ENCODE data around the gene GALNTL6.
A peak's percentile ranks its signal among the peaks of the same experiment; 100 is the strongest.
"Not testable (repeated sequence)": the region's sequence is repeated elsewhere in the genome, so short reads cannot be mapped to it uniquely, and the experiment has no call there.

GALNTL6 gene

DNA sequence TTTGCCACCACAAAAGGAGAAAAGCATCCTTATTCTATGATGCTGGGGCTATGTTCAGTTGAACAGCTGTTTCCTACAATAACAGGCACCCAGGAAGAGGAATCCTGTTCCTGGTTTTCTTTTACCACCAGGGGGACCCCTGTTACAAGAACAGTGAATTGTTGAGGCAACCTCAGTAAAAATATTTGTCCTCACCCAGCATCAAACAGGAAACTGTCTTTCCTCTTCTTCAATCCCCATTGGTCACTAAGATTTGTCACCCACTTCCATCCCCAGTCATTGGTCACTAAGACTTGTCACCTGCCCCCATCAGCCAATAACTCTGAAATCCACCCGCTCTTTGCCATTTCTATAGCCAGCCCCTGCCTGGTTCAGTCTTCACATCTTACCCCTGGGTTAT, 1211.9 kb downstream of the GALNTL6 start:
- peaks cover 2 to 12% (median 11%) of the 10 kb centered on the region in 4 experiments for H3K4me1 ChIP-seq (ENCODE audit: control extremely low read depth in 1 of 4, control insufficient read depth in 4 of 4, insufficient read depth in 4 of 4, low read length in 3 of 4)
- ChIA-PET CTCF (interaction anchor here (0.8 to 3.5 kb wide), 4 partner anchors 12 to 277 kb away, joined by 4 to 28 read pairs (median 8); no protein-coding TSS in a partner anchor), POLR2A (no interaction called here)
- 100% methylated on average over 1 of the region's 1 CpG for WGBS (ENCODE audit: insufficient coverage)
- peak; percentile 47 to 75 (median 65) for DNase-seq
- no peaks in the 10 kb centered on the region for H3K9me3 ChIP-seq (ENCODE audit: control extremely low read depth in 1 of 5, control insufficient read depth in 4 of 5, insufficient read depth in 2 of 5, low read depth in 1 of 5, low read length in 4 of 5)
- H3K27ac ChIP-seq (ENCODE audit: insufficient read depth in 1 of 2, low read depth in 1 of 2, low read length in 2 of 2, poor library complexity in 1 of 2, severe bottlenecking in 2 of 2) = no peak overlapping the region
- H3K4me3 ChIP-seq (ENCODE audit: control insufficient read depth in 1 of 7, extremely low read depth in 1 of 7, insufficient read depth in 4 of 7, low read depth in 2 of 7, low read length in 6 of 7) = no peak overlapping the region
- no peaks in the 10 kb centered on the region for H3K27me3 ChIP-seq (replicated peaks in 2 of 5; ENCODE audit: control insufficient read depth in 4 of 5, insufficient read depth in 5 of 5, low read length in 4 of 5)
- no peaks in the 10 kb centered on the region for H3K36me3 ChIP-seq (ENCODE audit: control insufficient read depth in 4 of 4, insufficient read depth in 4 of 4, low read length in 3 of 4)

DNA sequence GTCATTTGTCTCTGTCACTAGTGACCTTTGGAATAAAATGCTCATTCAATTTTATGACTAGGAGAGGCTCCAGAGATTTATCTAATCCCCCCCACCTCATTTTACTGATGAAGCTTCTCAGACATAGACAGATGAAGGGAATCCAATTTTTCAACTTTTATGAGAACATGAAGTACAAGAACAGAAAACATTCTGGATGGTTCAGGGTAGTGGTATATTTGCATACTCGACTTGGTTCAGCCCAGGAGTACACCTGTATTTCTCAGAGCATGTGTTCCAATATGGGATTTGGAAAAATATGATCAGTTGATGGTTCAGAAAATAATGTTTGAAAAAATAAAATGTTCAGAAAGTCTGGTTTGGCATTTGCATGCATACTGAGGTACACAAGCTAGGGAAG, 1224.0 kb downstream of the GALNTL6 start:
- POLR2A ChIA-PET = interaction anchor here (0.6 kb wide), 1 partner anchor 188 kb away, joined by 3 read pairs; no protein-coding TSS in a partner anchor
- no peak for DNase-seq
- Histone ChIP-seq H3K36me3 (ENCODE audit: control insufficient read depth in 4 of 4, insufficient read depth in 4 of 4, low read length in 3 of 4) (no peaks in the 10 kb centered on the region), H3K4me1 (ENCODE audit: control extremely low read depth in 1 of 4, control insufficient read depth in 4 of 4, insufficient read depth in 4 of 4, low read length in 3 of 4) (peaks cover 0 to 13% (median 10%) of the 10 kb centered on the region in 4 experiments), H3K4me3 (ENCODE audit: control insufficient read depth in 1 of 7, extremely low read depth in 1 of 7, insufficient read depth in 4 of 7, low read depth in 2 of 7, low read length in 6 of 7) (no peak overlapping the region), H3K27me3 (replicated peaks in 2 of 5; ENCODE audit: control insufficient read depth in 4 of 5, insufficient read depth in 5 of 5, low read length in 4 of 5) (no peaks in the 10 kb centered on the region), H3K9me3 (ENCODE audit: control extremely low read depth in 1 of 5, control insufficient read depth in 4 of 5, insufficient read depth in 2 of 5, low read depth in 1 of 5, low read length in 4 of 5) (no peaks in the 10 kb centered on the region), H3K27ac (ENCODE audit: insufficient read depth in 1 of 2, low read depth in 1 of 2, low read length in 2 of 2, poor library complexity in 1 of 2, severe bottlenecking in 2 of 2) (no peak overlapping the region)
- CTCF ChIA-PET = interaction anchor here (1.1 to 1.6 kb wide), 2 partner anchors 9 to 220 kb away, joined by 3 to 4 read pairs; no protein-coding TSS in a partner anchor
- 100% methylated on average over 1 of the region's 1 CpG for WGBS (ENCODE audit: insufficient coverage)

DNA sequence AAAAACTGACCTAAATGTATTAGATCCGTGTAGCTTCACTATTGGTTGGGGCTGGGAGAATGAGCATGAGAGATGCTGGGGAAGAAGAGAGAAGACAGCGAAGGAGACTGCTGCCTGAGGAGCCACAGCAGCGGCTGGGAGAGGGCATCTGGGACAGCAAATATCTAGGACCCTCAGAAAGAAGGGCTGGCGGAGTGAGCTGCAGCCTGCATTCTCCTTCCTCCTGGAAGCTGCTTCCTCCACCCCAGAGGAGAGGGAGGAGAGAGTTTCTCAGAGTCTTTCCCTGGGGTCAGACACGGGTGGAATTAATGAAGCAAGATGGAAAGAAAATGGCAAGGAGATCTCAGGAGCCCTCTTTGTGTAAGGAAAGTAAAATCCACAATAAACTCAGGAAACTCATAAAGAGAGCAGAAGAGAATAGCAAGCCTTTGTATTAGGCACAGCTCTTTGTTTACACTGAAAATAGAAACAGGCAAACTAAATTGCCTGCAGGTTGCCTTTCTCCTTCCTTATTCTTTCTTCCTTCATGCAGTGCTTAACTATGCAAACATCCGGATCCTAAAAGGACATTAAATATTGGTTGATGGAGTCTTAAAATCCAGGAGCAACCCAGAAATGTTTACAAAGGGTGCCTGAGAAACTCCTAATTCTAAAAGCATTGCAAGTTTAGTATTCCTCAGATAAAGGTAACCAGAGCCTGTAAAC, 1225.1 kb downstream of the GALNTL6 start:
- ChIA-PET CTCF (interaction anchor here (0.8 to 2.9 kb wide), 7 partner anchors 17 to 219 kb away, joined by 3 to 9 read pairs (median 3); no protein-coding TSS in a partner anchor), POLR2A (interaction anchor here (0.6 kb wide), 1 partner anchor 476 kb away, joined by 3 read pairs; no protein-coding TSS in a partner anchor)
- Histone ChIP-seq H3K27ac (ENCODE audit: insufficient read depth in 1 of 2, low read depth in 1 of 2, low read length in 2 of 2, poor library complexity in 1 of 2, severe bottlenecking in 2 of 2) (no peak overlapping the region), H3K4me3 (ENCODE audit: control insufficient read depth in 1 of 7, extremely low read depth in 1 of 7, insufficient read depth in 4 of 7, low read depth in 2 of 7, low read length in 6 of 7) (no peak overlapping the region), H3K4me1 (ENCODE audit: control extremely low read depth in 1 of 4, control insufficient read depth in 4 of 4, insufficient read depth in 4 of 4, low read length in 3 of 4) (peaks cover 0 to 13% (median 10%) of the 10 kb centered on the region in 4 experiments), H3K9me3 (ENCODE audit: control extremely low read depth in 1 of 5, control insufficient read depth in 4 of 5, insufficient read depth in 2 of 5, low read depth in 1 of 5, low read length in 4 of 5) (no peaks in the 10 kb centered on the region), H3K36me3 (ENCODE audit: control insufficient read depth in 4 of 4, insufficient read depth in 4 of 4, low read length in 3 of 4) (no peaks in the 10 kb centered on the region), H3K27me3 (replicated peaks in 2 of 5; ENCODE audit: control insufficient read depth in 4 of 5, insufficient read depth in 5 of 5, low read length in 4 of 5) (no peaks in the 10 kb centered on the region)
- DNase-seq = no peak
- 97% methylated on average over 4 of the region's 6 CpGs for WGBS (ENCODE audit: insufficient coverage)

DNA sequence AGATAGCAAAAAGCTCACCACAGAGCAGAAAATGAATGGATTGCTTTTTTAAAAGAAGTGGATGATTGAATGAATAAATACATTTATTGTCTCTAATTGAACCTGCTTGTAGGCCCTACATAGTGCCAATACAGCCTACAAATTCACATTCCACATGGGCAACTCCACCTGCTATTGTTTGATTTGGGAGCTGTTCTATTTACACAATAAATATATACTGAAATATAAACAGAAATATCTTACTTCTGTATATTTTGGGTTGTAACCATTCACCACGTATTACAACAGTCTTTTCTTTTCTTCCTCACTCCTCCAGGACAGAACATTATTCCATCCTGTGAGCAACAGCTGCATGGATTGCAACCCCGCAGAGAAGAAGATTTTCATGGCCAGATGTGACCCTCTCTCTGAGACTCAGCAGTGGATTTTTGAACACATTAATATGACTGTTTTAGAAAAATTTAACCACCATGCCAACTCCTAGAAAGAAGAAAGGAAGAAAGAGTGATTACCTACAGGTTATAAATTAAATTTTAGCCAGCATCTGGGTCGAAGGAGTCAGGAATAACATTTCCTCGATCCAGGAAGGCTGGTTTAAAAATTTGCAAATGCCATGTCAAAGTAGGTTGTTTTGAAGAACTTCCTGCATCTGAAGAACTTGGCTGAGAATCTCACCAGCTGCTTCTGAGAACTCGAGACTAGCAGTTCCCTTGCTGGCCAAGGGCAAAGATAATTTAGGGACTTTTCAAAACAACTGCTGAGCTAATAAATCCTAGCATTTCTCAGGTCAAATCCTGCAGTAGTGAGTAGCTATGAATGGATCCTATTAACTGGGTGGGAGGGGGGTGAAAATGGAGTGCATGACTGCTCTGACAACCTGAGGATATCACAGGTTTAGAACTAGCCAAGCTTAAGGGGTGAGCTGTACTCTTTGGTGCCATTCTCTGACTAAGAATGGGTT, 1226.7 kb downstream of the GALNTL6 start:
- Histone ChIP-seq H3K36me3 (ENCODE audit: control insufficient read depth in 4 of 4, insufficient read depth in 4 of 4, low read length in 3 of 4) (no peaks in the 10 kb centered on the region), H3K9me3 (ENCODE audit: control extremely low read depth in 1 of 5, control insufficient read depth in 4 of 5, insufficient read depth in 2 of 5, low read depth in 1 of 5, low read length in 4 of 5) (no peaks in the 10 kb centered on the region), H3K27me3 (replicated peaks in 2 of 5; ENCODE audit: control insufficient read depth in 4 of 5, insufficient read depth in 5 of 5, low read length in 4 of 5) (no peaks in the 10 kb centered on the region), H3K4me3 (ENCODE audit: control insufficient read depth in 1 of 7, extremely low read depth in 1 of 7, insufficient read depth in 4 of 7, low read depth in 2 of 7, low read length in 6 of 7) (peak overlapping the region in 1 of 7 experiments; percentile 28), H3K4me1 (ENCODE audit: control extremely low read depth in 1 of 4, control insufficient read depth in 4 of 4, insufficient read depth in 4 of 4, low read length in 3 of 4) (peaks cover 0 to 13% (median 10%) of the 10 kb centered on the region in 4 experiments), H3K27ac (ENCODE audit: insufficient read depth in 1 of 2, low read depth in 1 of 2, low read length in 2 of 2, poor library complexity in 1 of 2, severe bottlenecking in 2 of 2) (no peak overlapping the region)
- ChIA-PET POLR2A (interaction anchor here (0.7 kb wide), 1 partner anchor 1328 kb away, joined by 4 read pairs; no protein-coding TSS in a partner anchor), CTCF (interaction anchor here (0.6 to 2.9 kb wide), 5 partner anchors 14 to 214 kb away, joined by 3 to 9 read pairs (median 3); no protein-coding TSS in a partner anchor)
- WGBS (ENCODE audit: insufficient coverage) = 13% methylated on average over 3 of the region's 5 CpGs
- peak in 2 of 3 donors; percentile 65 to 72 for DNase-seq

DNA sequence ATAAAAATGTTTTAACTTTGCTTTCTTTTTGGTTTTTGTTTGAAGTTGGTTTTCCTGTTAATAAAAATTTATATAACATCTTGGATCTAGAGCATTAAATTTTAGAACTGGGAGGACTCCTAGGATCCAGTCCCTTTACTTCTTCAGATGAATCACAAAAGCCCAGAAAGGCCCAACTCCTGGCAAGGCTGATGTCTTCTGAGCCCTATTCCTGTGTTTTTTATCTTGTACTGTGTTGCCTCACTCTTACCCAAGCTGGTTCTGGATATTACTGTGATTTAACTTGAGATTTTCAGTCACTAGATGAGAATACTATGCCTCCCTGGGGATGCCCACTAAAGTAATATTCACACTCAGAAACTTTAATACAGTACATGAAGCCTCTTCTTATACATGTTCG, 1228.3 kb downstream of the GALNTL6 start:
- WGBS (ENCODE audit: insufficient coverage) = no CpG with 5 or more reads among the region's 1 CpG
- Histone ChIP-seq H3K9me3 (ENCODE audit: control extremely low read depth in 1 of 5, control insufficient read depth in 4 of 5, insufficient read depth in 2 of 5, low read depth in 1 of 5, low read length in 4 of 5) (no peaks in the 10 kb centered on the region), H3K36me3 (ENCODE audit: control insufficient read depth in 4 of 4, insufficient read depth in 4 of 4, low read length in 3 of 4) (no peaks in the 10 kb centered on the region), H3K4me1 (ENCODE audit: control extremely low read depth in 1 of 4, control insufficient read depth in 4 of 4, insufficient read depth in 4 of 4, low read length in 3 of 4) (peaks cover 0 to 13% (median 10%) of the 10 kb centered on the region in 4 experiments), H3K4me3 (ENCODE audit: control insufficient read depth in 1 of 7, extremely low read depth in 1 of 7, insufficient read depth in 4 of 7, low read depth in 2 of 7, low read length in 6 of 7) (no peak overlapping the region), H3K27ac (ENCODE audit: insufficient read depth in 1 of 2, low read depth in 1 of 2, low read length in 2 of 2, poor library complexity in 1 of 2, severe bottlenecking in 2 of 2) (no peak overlapping the region), H3K27me3 (replicated peaks in 2 of 5; ENCODE audit: control insufficient read depth in 4 of 5, insufficient read depth in 5 of 5, low read length in 4 of 5) (no peaks in the 10 kb centered on the region)
- DNase-seq = no peak
- ChIA-PET POLR2A (no interaction called here), CTCF (interaction anchor here (0.8 to 1.8 kb wide), 2 partner anchors 13 to 14 kb away, joined by 3 to 4 read pairs; no protein-coding TSS in a partner anchor)

DNA sequence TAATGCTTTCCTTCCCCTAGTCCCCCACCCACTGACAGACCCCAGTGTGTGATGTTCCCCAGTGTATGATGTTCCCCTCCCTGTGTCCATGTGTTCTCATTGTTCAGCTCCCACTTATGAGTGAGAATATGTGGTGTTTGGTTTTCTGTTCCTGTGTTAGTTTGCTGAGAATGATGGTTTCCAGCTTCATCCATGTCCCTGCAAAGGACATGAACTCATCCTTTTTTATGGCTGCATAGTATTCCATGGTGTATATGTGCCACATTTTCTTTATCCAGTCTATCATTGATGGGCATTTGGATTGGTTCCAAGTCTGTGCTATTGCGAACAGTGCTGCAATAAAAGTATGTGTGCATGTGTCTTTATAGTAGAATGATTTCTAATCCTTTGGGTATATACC, 1228.9 kb downstream of the GALNTL6 start:
- POLR2A ChIA-PET = not testable (repeated sequence)
- CTCF ChIA-PET = interaction anchor here (0.8 to 1.8 kb wide), 2 partner anchors 12 to 14 kb away, joined by 3 to 4 read pairs; no protein-coding TSS in a partner anchor
- WGBS (ENCODE audit: insufficient coverage) = 100% methylated on average over 1 of the region's 1 CpG

More for the DNA sequence above, 1228.9 kb downstream of the GALNTL6 start:
- H3K4me1 ChIP-seq (ENCODE audit: control extremely low read depth in 1 of 4, control insufficient read depth in 4 of 4, insufficient read depth in 4 of 4, low read length in 3 of 4) = peaks cover 0 to 13% (median 10%) of the 10 kb centered on the region in 4 experiments
- not testable (repeated sequence) for H3K27ac ChIP-seq (ENCODE audit: insufficient read depth in 1 of 2, low read depth in 1 of 2, low read length in 2 of 2, poor library complexity in 1 of 2, severe bottlenecking in 2 of 2); H3K36me3 ChIP-seq (ENCODE audit: control insufficient read depth in 4 of 4, insufficient read depth in 4 of 4, low read length in 3 of 4); DNase-seq; H3K27me3 ChIP-seq (replicated peaks in 2 of 5; ENCODE audit: control insufficient read depth in 4 of 5, insufficient read depth in 5 of 5, low read length in 4 of 5); H3K4me3 ChIP-seq (ENCODE audit: control insufficient read depth in 1 of 7, extremely low read depth in 1 of 7, insufficient read depth in 4 of 7, low read depth in 2 of 7, low read length in 6 of 7); H3K9me3 ChIP-seq (ENCODE audit: control extremely low read depth in 1 of 5, control insufficient read depth in 4 of 5, insufficient read depth in 2 of 5, low read depth in 1 of 5, low read length in 4 of 5)

Data from common myeloid progenitor, CD34-positive (primary cell).